GM19468 (cell line): ENCODE data around the gene TMEM254.
"Not testable (repeated sequence)": the region's sequence is repeated elsewhere in the genome, so short reads cannot be mapped to it uniquely, and the experiment has no call there.

ENCODE experiments used
- ATAC-seq: cut with Tn5 transposase; IDR thresholded peaks from one replicate; pipeline ENCODE4 v1.9.1; 2021; ENCODE audit warnings: mild to moderate bottlenecking, moderate library complexity, moderate number of reproducible peaks; ENCODE audit not compliant: unreplicated experiment; ENCODE audit errors: extremely low read depth

The TMEM254 gene

DNA sequence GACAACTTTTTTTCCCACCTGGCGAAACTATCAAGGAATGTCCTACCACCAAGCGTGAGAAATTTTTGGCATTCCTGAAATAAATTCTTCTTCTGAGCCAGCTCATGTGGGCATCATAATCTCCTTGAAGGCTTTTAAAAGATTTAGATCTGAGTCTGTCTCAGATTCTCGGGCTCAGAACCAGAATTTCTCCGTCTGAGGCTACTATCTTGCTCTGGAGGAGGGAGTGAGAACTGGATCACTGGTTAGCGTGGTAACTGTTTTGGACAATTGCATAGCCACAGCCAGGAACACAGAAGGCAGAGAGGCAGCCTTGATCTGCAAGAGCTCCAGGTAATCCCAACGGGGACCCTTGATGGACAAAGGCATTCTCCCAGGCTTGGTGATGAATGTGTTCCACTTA, 53.0 kb downstream of the TMEM254 start:
- no peak for ATAC-seq

DNA sequence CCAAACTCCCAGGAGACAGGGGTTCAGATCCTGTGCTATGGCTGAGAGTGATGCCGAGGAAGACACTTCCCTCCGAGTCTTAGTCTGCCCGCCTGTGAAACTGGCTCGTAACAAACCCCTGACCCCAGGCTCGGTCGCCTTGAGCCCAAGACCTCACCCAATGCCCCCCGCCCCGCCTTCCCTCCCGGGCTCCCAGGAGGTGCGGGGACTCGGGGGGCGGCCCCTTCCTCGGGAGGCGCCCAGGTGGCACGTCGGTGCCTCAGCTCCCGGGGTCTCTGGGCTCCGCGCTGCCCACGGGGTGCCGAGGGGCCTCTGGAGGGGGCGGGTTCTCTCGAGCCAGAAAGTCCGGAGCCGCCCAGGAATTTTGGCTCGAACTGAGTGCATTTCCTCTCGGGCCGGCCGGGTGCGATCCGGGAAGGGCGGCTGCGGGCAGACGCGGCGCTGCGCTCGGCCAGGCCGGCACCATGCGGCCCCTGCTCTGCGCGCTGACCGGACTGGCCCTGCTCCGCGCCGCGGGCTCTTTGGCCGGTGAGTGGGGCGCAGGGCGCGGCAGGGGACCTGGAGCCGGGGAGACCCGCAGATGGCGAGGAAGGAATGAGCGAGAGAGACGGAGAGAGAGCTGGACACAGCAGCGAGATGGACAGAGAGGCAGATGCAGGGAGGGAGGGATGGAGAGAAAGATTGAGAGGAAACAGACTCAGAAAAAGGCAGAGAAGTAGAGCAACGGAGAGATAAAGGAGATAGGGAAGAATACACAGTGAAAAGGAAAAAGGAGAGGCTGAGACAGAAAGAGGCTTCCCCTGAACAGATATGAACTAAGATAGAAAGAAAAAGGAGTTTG, 54.1 kb downstream of the TMEM254 start, which contains the start of gene PLAC9:
PLAC9 (plus strand) TSS at position 432 of the 841 bp plus-strand sequence; CDS start at position 465, 33 bp downstream.
- ATAC-seq: no peak

- ATAC-seq: no peak
These were observed 54.7 kb downstream of the TMEM254 start for GRCh38 chr10:80133206-80133605.

GRCh38 chr10:80133687-80134086, 55.2 kb downstream of the TMEM254 start:
- ATAC-seq: not testable (repeated sequence)

GRCh38 chr10:80136134-80136571, 57.7 kb downstream of the TMEM254 start:
- no peak for ATAC-seq

DNA sequence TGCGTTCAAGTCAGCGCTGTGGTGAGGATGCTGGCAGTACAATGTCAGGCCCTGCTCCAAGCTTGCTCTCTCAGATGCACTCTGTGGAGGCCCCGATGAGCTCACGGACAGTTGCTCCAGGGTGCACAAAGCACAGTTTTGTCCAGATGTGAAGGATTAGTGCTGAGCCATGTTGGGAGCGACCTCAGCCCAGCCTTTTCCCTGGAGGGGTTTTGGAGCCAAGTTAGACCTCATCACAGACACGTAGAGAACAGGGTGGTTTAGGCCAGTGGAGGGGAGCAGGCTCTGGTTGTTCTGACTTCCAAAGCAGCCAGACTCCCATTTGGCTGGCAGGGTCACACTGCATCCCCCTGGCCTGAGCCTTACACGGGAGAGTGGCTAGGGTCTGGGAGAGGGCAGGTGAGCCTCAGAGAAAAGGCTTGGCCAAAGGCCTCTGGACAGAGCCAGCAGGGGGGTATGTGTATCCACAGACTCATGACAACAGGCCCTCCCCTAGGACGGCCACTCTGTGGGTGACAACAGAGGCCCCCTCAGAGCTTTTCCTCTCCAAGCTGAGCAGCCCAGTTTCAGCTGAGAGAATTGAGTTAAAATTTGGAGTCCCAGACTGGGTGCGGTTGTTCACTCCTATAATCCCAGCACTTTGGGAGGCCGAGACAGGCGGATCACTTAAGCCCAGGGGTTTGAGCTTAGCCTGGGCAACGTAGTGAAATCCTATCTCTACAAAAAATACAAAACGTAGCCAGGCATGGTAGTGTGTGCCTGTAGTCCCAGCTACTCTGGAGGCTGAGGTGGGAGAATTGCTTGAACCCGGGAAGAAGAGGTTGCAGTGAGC, 58.8 kb downstream of the TMEM254 start:
- ATAC-seq: no peak

DNA sequence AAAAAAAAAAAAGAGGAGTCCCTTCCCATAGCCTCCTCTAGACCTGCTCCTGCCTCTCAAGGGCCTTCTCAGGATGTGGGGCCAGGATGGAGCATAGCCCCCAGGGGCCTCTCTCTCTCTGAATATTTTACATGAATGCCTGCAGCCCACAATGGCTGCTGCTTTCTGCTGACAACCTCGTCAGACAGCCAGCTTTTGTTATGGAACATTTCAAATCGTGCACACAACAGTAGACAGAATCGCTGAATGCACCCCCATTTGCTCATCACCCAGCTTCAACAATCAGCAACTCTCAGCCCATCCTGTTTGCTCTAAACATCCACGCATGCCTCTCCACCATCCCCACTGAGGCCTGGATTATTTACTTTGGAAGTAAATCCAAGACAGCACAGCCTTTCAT, 59.5 kb downstream of the TMEM254 start:
- no peak for ATAC-seq

- ATAC-seq: no peak
These were observed 60.8 kb downstream of the TMEM254 start for GRCh38 chr10:80139265-80139664.

GRCh38 chr10:80140251-80140650, 61.8 kb downstream of the TMEM254 start:
- ATAC-seq: no peak

DNA sequence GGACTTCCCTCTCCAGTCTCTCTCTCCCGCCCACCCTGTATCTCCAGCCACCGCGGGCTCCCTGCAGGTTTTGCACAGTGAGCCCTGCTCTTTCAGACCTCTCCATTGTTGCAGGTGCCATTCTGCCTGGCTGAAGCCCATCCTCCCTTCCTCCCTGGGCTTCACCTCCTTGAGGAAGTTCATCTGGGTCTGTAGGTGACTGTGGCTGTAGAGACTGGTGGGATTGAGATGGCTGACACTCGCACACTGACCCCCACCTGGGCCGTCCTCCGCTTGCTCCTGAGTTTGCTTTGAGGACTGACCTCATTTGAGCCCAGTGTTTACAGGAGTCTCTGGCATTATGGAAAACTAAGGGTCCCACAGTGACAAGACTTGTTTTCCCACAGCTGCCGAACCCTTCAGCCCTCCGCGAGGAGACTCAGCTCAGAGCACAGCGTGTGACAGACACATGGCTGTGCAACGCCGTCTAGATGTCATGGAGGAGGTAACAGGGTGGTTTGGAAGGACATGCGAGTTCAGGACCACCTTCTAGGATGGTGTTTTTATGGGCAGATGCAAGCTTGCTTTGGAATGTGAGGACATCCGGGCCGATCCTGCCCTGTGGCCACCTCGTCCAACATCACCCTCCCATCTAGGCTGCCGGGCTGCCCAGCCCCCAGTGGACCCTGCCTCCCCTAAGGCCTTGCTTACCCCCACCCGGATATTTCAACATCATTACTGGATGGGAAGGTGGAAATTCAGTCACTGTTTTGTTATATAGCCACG, 63.4 kb downstream of the TMEM254 start:
- ATAC-seq: no peak
